Measurements from ENCODE around the gene EPOP.
A peak's percentile ranks its signal among the peaks of the same experiment; 100 is the strongest.

EPOP gene

GRCh38 chr17:38674749-38675615 lies at the start of gene EPOP:
TSS of gene EPOP (minus strand) at chr17:38674957. CDS start at chr17:38674495, 462 bp downstream.
- peak; percentile 68 for DNase-seq (ENCODE audit: low read depth)

GRCh38 chr17:38721802-38722201 lies 47.0 kb upstream of the EPOP start:
- no peak for DNase-seq (ENCODE audit: low read depth)

- DNase-seq (ENCODE audit: low read depth): no peak
These were observed 46.2 kb upstream of the EPOP start for GRCh38 chr17:38720941-38721340.

- DNase-seq (ENCODE audit: low read depth): no peak
These were observed 45.3 kb upstream of the EPOP start for GRCh38 chr17:38719943-38720641.

GRCh38 chr17:38719289-38719942 lies 44.7 kb upstream of the EPOP start:
- DNase-seq (ENCODE audit: low read depth): no peak

GRCh38 chr17:38717139-38717745 lies 42.5 kb upstream of the EPOP start:
- no peak for DNase-seq (ENCODE audit: low read depth)

GRCh38 chr17:38716368-38717005 lies 41.7 kb upstream of the EPOP start:
- no peak for DNase-seq (ENCODE audit: low read depth)

GRCh38 chr17:38715216-38715943 lies 40.6 kb upstream of the EPOP start:
- DNase-seq (ENCODE audit: low read depth): no peak

GRCh38 chr17:38713456-38714075 lies 38.8 kb upstream of the EPOP start:
- no peak for DNase-seq (ENCODE audit: low read depth)

GRCh38 chr17:38712593-38712992 lies 37.8 kb upstream of the EPOP start:
- no peak for DNase-seq (ENCODE audit: low read depth)

- DNase-seq (ENCODE audit: low read depth): no peak
These were observed 37.2 kb upstream of the EPOP start for GRCh38 chr17:38711792-38712571.

GRCh38 chr17:38710985-38711384 lies 36.2 kb upstream of the EPOP start:
- DNase-seq (ENCODE audit: low read depth): no peak

- DNase-seq (ENCODE audit: low read depth): no peak
These were observed 35.8 kb upstream of the EPOP start for GRCh38 chr17:38710604-38710962.

GRCh38 chr17:38709864-38710603 lies 35.3 kb upstream of the EPOP start:
- no peak for DNase-seq (ENCODE audit: low read depth)

- DNase-seq (ENCODE audit: low read depth): no peak
These were observed 34.5 kb upstream of the EPOP start for GRCh38 chr17:38709104-38709820.

GRCh38 chr17:38707678-38708351 lies 33.1 kb upstream of the EPOP start:
- DNase-seq (ENCODE audit: low read depth): no peak

- DNase-seq (ENCODE audit: low read depth): no peak
These were observed 31.9 kb upstream of the EPOP start for GRCh38 chr17:38706505-38707216.

All from activated T-helper 1 cell treated with Interleukin-2 at 50 U/mL for 16 hours (primary cell).